Epithelial cell of proximal tubule (primary cell): ENCODE data around the gene DHX9. TPM values are rescaled to one million over a fixed set of nuclear protein-coding genes. Genes with fewer than 3 reads are reported as not detected.
"Not testable (repeated sequence)": the region's sequence is repeated elsewhere in the genome, so short reads cannot be mapped to it uniquely, and the experiment has no call there.

Source experiments
- DNase-seq: peaks from one replicate; pipeline ENCODE4 v3.0.0-alpha.2; 2011; ENCODE audit warnings: low read depth
- H3K4me3 ChIP-seq: 2 replicates; pipeline ENCODE4 v1.5.1; 2011; ENCODE audit warnings: low read depth, mild to moderate bottlenecking, low read length
- total RNA-seq: library from RNA; depleted of rRNA; stranded (reverse); fragments of >200 nt; gene quantifications from 2 replicates; pipeline ENCODE4 v1.2.3, GENCODE V29; 2015
- TF ChIP-seq, protein P1 (sequence below): conservative IDR thresholded peaks from 2 replicates; pipeline ENCODE4 v1.5.1; 2012; ENCODE audit warnings: low read depth, mild to moderate bottlenecking, low read length

DHX9 gene
- total RNA-seq, 1 donor from 2014 or later, result 154 TPM

DNA sequence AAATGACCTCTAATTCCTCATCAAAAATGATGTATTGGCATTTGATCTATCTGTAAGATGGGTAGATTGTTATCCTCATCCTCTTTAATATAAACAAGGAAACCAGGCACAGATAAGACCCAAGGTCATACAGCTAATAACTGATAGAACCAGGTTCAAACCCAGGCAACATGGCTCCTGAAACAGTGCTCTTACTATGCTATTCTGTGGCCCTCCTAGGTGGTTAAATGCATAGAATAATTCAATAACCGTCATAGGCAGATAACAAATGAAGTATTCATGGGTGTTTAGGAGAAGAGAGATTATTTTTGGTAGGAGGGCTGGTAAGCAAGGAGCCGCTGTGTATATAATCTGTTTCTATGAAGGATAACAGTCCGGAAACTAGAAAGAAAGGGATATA is 46.4 kb downstream of the DHX9 start:
- TF ChIP-seq, protein P1, sequence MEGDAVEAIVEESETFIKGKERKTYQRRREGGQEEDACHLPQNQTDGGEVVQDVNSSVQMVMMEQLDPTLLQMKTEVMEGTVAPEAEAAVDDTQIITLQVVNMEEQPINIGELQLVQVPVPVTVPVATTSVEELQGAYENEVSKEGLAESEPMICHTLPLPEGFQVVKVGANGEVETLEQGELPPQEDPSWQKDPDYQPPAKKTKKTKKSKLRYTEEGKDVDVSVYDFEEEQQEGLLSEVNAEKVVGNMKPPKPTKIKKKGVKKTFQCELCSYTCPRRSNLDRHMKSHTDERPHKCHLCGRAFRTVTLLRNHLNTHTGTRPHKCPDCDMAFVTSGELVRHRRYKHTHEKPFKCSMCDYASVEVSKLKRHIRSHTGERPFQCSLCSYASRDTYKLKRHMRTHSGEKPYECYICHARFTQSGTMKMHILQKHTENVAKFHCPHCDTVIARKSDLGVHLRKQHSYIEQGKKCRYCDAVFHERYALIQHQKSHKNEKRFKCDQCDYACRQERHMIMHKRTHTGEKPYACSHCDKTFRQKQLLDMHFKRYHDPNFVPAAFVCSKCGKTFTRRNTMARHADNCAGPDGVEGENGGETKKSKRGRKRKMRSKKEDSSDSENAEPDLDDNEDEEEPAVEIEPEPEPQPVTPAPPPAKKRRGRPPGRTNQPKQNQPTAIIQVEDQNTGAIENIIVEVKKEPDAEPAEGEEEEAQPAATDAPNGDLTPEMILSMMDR, result no peak
- no peak overlapping the region for H3K4me3 ChIP-seq
- DNase-seq, result no peak

DNA sequence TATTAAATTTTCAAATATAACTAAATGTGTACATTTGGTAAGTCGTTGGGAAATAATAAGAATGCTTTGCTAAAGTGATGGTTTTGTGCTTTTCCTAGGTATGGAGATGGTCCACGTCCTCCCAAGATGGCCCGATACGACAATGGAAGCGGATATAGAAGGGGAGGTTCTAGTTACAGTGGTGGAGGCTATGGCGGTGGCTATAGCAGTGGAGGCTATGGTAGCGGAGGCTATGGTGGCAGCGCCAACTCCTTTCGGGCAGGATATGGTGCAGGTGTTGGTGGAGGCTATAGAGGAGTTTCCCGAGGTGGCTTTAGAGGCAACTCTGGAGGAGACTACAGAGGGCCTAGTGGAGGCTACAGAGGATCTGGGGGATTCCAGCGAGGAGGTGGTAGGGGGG is 47.8 kb downstream of the DHX9 start:
- H3K4me3 ChIP-seq, result no peak overlapping the region
- TF ChIP-seq, protein P1, result no peak
- no peak for DNase-seq

DNA sequence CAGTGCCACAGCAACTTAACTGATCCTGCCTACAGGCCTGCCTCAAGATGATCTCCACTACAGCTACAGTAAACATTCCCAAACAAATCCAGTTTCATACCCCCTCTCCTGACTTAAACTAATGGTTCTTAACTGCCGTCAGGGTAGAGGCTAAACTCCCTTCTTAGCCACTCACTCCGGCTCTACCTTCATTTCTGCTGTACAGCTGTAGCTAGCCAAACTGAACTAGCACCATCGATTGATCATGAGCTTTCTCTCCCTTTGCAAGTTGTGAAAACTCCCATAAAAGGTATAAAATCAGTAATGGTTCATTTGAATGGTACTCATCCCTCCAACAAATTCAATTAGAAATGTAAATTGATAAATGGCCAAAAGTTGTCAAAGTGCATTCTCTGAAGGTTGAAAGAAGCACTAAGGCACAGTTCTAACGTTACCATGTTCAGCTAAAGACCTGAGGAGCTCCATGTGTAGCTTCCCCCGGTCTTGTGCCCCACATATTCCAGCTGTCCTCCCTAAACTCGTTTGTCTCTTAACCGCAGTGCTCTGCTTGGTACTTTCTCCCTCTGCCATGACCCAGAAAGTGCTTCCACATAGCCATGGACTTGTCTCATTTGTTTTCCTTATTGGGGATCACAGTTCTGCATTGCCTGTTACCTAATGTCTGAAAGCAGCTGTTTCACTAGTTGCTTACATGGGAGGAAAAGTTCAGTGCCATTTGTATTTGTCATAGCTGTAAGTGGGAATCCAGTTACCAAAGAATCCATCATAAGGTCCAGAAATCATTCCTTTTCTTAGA is 49.8 kb downstream of the DHX9 start:
- no peak for DNase-seq
- H3K4me3 ChIP-seq, result no peak overlapping the region
- TF ChIP-seq, protein P1, result no peak

DNA sequence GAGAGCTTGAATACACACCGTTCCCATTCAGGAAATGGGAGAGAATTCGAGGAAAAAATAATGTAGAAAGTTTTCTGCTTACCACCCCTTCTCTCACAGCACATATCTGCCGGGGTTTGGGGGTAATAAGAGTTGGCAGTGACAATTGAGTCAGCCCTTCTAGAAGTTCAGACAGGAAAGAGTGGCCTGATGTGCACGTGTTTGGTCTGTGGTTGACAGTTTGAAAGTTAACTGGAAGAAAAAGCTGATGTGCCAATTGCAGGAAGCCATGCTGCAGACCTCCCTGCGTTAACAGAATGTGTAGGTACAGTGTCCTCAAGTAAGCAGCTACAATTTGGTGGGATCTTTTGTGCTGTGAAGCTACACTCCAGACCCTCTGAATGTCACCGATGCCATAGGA is 50.9 kb downstream of the DHX9 start:
- TF ChIP-seq, protein P1, result no peak

DNA sequence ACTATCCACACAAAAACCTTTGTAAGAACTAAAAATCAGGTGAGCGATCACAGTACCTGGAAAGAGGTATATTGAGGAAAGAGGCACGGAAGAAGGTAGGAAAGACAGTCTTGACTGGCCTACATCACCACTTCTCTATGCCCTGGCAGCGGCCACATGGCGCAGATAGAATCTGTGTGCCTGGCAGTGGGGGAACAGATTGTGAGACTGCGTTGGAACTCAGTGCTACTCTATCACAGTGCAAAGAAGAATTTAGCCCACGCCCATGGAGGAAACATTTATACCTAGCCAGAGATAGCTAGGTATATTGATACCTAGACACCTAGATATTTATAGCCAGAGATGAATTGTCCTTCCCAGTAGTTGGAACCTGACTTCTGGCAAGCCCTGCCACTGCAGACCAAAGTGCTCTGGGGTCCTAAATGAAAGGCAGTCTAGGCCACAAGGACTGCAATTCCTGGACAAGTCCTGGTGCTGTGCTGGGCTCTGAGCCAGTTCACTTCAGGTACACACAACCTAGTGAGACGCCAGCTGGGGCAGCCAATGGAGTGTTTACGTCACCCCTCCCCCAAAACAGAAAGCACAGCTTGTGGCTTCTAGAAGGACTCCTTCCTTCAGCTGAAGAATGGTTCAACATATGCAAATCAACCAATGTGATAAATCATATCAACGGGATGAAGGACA is 51.9 kb downstream of the DHX9 start:
- H3K4me3 ChIP-seq, result no peak overlapping the region
- DNase-seq, result no peak
- TF ChIP-seq, protein P1, result no peak

More for the DNA sequence above, 50.9 kb downstream of the DHX9 start:
- no peak for DNase-seq
- H3K4me3 ChIP-seq, result no peak overlapping the region

DNA sequence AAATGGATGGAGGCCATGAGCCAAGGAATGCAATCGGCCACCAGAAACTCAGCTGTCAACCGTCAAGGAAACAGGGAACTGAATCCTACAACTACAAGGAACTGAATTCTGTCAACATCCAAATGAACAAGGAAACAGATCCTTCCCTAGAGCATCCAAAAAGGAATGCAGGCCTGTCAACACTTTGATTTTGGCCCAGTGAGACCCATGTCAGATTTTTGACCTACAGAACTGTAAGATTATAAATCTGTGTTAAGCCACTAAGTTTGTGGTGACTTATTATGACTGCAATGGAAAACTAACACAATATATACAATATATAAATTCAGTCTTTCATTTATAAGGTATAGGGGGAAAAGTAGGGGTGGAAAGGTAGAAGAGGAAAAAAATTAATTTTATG is 58.5 kb downstream of the DHX9 start:
- no peak for DNase-seq
- TF ChIP-seq, protein P1, result no peak
- no peak overlapping the region for H3K4me3 ChIP-seq

DNA sequence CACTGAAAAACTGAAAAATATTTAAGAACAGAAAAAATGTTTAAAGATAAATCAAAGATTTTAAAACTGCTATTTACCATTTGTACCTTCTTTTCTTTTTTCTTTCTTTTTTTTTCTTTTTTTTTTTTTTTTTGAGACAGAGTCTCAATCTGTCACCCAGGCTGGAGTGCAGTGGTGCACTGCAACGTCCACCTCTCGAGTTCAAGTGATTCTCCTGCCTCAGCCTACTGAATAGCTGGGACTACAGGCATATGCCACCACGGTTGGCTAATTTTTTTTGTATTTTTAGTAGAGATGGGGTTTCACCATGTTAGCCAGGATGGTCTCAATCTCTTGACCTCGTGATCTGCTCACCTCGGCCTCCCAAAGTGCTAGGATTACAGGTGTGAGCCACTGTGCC is 62.8 kb downstream of the DHX9 start:
- not testable (repeated sequence) for H3K4me3 ChIP-seq, DNase-seq
